Measurements from ENCODE around the gene CDPF1. TPM values are rescaled to one million over a fixed set of nuclear protein-coding genes. Genes with fewer than 3 reads are reported as not detected.

Gene CDPF1
- total and polyA plus RNA-seq, 9 donors: 4.3 to 20.8 (median 11.5) TPM

- H3K4me3 ChIP-seq: no peak overlapping the region
- no peaks in the 10 kb centered on the region for H3K36me3 ChIP-seq
- intact Hi-C loops (cut with DNase I): loop anchor here in 1 of 4 donors (10.0 kb wide), 1 partner anchor 297 kb away; no protein-coding TSS in a partner anchor
- H3K27me3 ChIP-seq: no peaks in the 10 kb centered on the region
- no peak for DNase-seq
- H3K27ac ChIP-seq: no peak overlapping the region
- WGBS, 3 donors: 96 to 97% (median 96%) methylated on average over 3 of the region's 3 CpGs
- TF ChIP-seq CTCF (IDR thresholded peaks at IDR 0.05): no peak
- no peak for TF ChIP-seq POLR2A (IDR thresholded peaks at IDR 0.05)
- no peak for TF ChIP-seq EP300 (IDR thresholded peaks at IDR 0.05)
- no peaks in the 10 kb centered on the region for H3K9me3 ChIP-seq
- peaks cover 3% of the 10 kb centered on the region for H3K4me1 ChIP-seq (ENCODE audit: insufficient read depth)
Measured at GRCh38 chr22:46292173-46292572, 42.1 kb upstream of the CDPF1 start.

- TF ChIP-seq POLR2A (IDR thresholded peaks at IDR 0.05) (no peak), CTCF (IDR thresholded peaks at IDR 0.05) (no peak), EP300 (IDR thresholded peaks at IDR 0.05) (no peak)
- H3K27ac ChIP-seq: no peak overlapping the region
- H3K4me1 ChIP-seq (ENCODE audit: insufficient read depth): no peaks in the 10 kb centered on the region
- H3K36me3 ChIP-seq: no peaks in the 10 kb centered on the region
- H3K27me3 ChIP-seq: no peaks in the 10 kb centered on the region
- H3K4me3 ChIP-seq: no peak overlapping the region
- no peak for DNase-seq
- H3K9me3 ChIP-seq: no peaks in the 10 kb centered on the region
- 92 to 97% (median 96%) methylated on average over 23 of the region's 23 CpGs for WGBS, 3 donors
- intact Hi-C loops (cut with DNase I): loop anchor here in 1 of 4 donors (10.0 kb wide), 1 partner anchor 296 kb away; no protein-coding TSS in a partner anchor
Measured at GRCh38 chr22:46290843-46291785, 41.0 kb upstream of the CDPF1 start.

GRCh38 chr22:46290121-46290842 is 40.2 kb upstream of the CDPF1 start:
- H3K27ac ChIP-seq: no peak overlapping the region
- H3K36me3 ChIP-seq: no peaks in the 10 kb centered on the region
- intact Hi-C loops (cut with DNase I): loop anchor here in 1 of 4 donors (10.0 kb wide), 1 partner anchor 295 kb away; no protein-coding TSS in a partner anchor
- no peak overlapping the region for H3K4me3 ChIP-seq
- no peaks in the 10 kb centered on the region for H3K27me3 ChIP-seq
- H3K4me1 ChIP-seq (ENCODE audit: insufficient read depth): no peaks in the 10 kb centered on the region
- WGBS, 3 donors: 92 to 98% (median 95%) methylated on average over 17 of the region's 17 CpGs
- no peak for DNase-seq
- TF ChIP-seq POLR2A (IDR thresholded peaks at IDR 0.05) (no peak), CTCF (IDR thresholded peaks at IDR 0.05) (no peak), EP300 (IDR thresholded peaks at IDR 0.05) (no peak)
- H3K9me3 ChIP-seq: no peaks in the 10 kb centered on the region

- Histone ChIP-seq H3K36me3 (no peaks in the 10 kb centered on the region), H3K4me1 (ENCODE audit: insufficient read depth) (no peaks in the 10 kb centered on the region), H3K9me3 (no peaks in the 10 kb centered on the region), H3K4me3 (no peak overlapping the region), H3K27ac (no peak overlapping the region), H3K27me3 (no peaks in the 10 kb centered on the region)
- intact Hi-C loops (cut with DNase I): no loop called here
- DNase-seq: no peak
- 77 to 86% (median 82%) methylated on average over 33 of the region's 33 CpGs for WGBS, 3 donors
- no peak for TF ChIP-seq CTCF (IDR thresholded peaks at IDR 0.05)
- TF ChIP-seq EP300 (IDR thresholded peaks at IDR 0.05): no peak
- TF ChIP-seq POLR2A (IDR thresholded peaks at IDR 0.05): no peak
Measured at GRCh38 chr22:46289244-46289891, 39.3 kb upstream of the CDPF1 start.
